ENCODE data around the gene IRAK3. TPM values are rescaled to one million over a fixed set of nuclear protein-coding genes. Genes with fewer than 3 reads are reported as not detected.

The IRAK3 gene
- total RNA-seq, 1 donor from 2014 or later = 4.9 TPM

DNA sequence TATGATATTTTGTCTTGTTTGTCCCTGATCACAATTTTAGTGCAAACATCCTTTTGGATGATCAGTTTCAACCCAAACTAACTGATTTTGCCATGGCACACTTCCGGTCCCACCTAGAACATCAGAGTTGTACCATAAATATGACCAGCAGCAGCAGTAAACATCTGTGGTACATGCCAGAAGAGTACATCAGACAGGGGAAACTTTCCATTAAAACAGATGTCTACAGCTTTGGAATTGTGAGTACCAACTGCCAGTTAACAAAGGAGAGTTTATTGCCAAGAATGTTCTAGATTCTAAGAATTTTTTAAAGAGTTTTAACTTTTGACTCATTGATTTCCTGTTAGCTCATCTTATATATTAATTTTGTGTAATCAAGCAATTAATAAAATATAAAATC is 55.4 kb downstream of the IRAK3 start:
- DNase-seq (ENCODE audit: low spot score) = no peak
- Mint-ChIP-seq H3K36me3 (ENCODE audit: low read depth, unreplicated experiment) (peaks cover 5% of the 10 kb centered on the region), H3K4me1 (ENCODE audit: unreplicated experiment) (no peaks in the 10 kb centered on the region), H3K27me3 (ENCODE audit: unreplicated experiment) (no peaks in the 10 kb centered on the region), H3K9me3 (ENCODE audit: unreplicated experiment) (no peaks in the 10 kb centered on the region), H3K4me3 (ENCODE audit: unreplicated experiment) (no peak overlapping the region), H3K27ac (ENCODE audit: unreplicated experiment) (no peak overlapping the region)
- TF ChIP-seq, protein P1, sequence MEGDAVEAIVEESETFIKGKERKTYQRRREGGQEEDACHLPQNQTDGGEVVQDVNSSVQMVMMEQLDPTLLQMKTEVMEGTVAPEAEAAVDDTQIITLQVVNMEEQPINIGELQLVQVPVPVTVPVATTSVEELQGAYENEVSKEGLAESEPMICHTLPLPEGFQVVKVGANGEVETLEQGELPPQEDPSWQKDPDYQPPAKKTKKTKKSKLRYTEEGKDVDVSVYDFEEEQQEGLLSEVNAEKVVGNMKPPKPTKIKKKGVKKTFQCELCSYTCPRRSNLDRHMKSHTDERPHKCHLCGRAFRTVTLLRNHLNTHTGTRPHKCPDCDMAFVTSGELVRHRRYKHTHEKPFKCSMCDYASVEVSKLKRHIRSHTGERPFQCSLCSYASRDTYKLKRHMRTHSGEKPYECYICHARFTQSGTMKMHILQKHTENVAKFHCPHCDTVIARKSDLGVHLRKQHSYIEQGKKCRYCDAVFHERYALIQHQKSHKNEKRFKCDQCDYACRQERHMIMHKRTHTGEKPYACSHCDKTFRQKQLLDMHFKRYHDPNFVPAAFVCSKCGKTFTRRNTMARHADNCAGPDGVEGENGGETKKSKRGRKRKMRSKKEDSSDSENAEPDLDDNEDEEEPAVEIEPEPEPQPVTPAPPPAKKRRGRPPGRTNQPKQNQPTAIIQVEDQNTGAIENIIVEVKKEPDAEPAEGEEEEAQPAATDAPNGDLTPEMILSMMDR (IDR thresholded peaks at IDR 0.05; ENCODE audit: unreplicated experiment) = no peak

DNA sequence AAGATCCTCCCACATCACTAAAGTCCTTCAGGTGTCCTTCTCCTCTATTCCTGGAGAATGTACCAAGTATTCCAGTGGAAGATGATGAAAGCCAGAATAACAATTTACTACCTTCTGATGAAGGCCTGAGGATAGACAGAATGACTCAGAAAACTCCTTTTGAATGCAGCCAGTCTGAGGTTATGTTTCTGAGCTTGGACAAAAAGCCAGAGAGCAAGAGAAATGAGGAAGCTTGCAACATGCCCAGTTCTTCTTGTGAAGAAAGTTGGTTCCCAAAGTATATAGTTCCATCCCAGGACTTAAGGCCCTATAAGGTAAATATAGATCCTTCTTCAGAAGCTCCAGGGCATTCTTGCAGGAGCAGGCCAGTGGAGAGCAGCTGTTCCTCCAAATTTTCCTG is 58.7 kb downstream of the IRAK3 start:
- Mint-ChIP-seq H3K36me3 (ENCODE audit: low read depth, unreplicated experiment) (peaks cover 9% of the 10 kb centered on the region), H3K4me1 (ENCODE audit: unreplicated experiment) (no peaks in the 10 kb centered on the region), H3K4me3 (ENCODE audit: unreplicated experiment) (no peak overlapping the region), H3K27ac (ENCODE audit: unreplicated experiment) (no peak overlapping the region), H3K9me3 (ENCODE audit: unreplicated experiment) (no peaks in the 10 kb centered on the region), H3K27me3 (ENCODE audit: unreplicated experiment) (no peaks in the 10 kb centered on the region)
- TF ChIP-seq, protein P1 (IDR thresholded peaks at IDR 0.05; ENCODE audit: unreplicated experiment) = no peak
- no peak for DNase-seq (ENCODE audit: low spot score)

DNA sequence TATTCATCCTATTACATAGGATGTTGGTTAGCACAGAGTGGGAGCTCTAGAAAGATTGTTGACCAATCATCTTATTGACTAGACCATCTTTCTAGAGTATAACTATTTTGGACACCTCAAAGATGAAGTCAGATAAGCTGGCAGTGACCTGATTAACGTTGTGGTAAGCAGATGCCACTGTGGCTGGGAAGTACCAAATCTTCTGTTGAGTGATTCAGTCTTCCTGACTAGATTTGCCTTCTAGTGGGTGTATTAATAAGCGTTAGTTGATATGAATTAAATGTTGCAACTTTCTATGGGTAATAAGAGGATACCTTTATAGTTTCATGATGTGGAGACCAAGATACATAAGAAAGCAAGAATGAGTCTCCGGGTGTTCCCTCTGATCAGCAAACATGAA is 62.0 kb downstream of the IRAK3 start:
- Mint-ChIP-seq H3K9me3 (ENCODE audit: unreplicated experiment) (no peaks in the 10 kb centered on the region), H3K27me3 (ENCODE audit: unreplicated experiment) (no peaks in the 10 kb centered on the region), H3K27ac (ENCODE audit: unreplicated experiment) (no peak overlapping the region), H3K4me1 (ENCODE audit: unreplicated experiment) (no peaks in the 10 kb centered on the region), H3K4me3 (ENCODE audit: unreplicated experiment) (no peak overlapping the region), H3K36me3 (ENCODE audit: low read depth, unreplicated experiment) (peaks cover 5% of the 10 kb centered on the region)
- TF ChIP-seq, protein P1 (IDR thresholded peaks at IDR 0.05; ENCODE audit: unreplicated experiment) = no peak
- DNase-seq (ENCODE audit: low spot score) = no peak

DNA sequence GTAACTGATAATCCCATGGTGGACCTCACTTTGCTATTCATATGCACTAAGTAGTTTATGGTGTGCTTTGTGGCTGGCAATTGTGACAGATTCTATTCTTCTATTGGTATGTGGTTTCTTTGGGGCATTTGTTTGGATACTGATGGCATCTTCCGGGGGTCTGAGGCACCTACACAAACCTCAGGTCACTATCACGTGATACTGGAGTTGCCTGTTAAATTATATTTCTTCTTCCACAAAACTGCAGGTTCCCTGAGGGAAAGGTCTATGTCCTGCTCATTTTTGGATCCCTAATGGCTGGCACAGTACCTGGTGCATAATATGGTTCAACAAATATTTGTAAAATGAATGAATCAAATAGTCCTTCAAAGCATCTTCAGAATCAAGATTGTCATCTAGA is 63.8 kb downstream of the IRAK3 start:
- TF ChIP-seq, protein P1 (IDR thresholded peaks at IDR 0.05; ENCODE audit: unreplicated experiment) = no peak
- H3K9me3 Mint-ChIP-seq (ENCODE audit: unreplicated experiment) = no peaks in the 10 kb centered on the region
- DNase-seq (ENCODE audit: low spot score) = no peak
- H3K27ac Mint-ChIP-seq (ENCODE audit: unreplicated experiment) = no peak overlapping the region
- no peaks in the 10 kb centered on the region for H3K4me1 Mint-ChIP-seq (ENCODE audit: unreplicated experiment)
- H3K4me3 Mint-ChIP-seq (ENCODE audit: unreplicated experiment) = no peak overlapping the region
- H3K27me3 Mint-ChIP-seq (ENCODE audit: unreplicated experiment) = no peaks in the 10 kb centered on the region
- H3K36me3 Mint-ChIP-seq (ENCODE audit: low read depth, unreplicated experiment) = peaks cover 4% of the 10 kb centered on the region

DNA sequence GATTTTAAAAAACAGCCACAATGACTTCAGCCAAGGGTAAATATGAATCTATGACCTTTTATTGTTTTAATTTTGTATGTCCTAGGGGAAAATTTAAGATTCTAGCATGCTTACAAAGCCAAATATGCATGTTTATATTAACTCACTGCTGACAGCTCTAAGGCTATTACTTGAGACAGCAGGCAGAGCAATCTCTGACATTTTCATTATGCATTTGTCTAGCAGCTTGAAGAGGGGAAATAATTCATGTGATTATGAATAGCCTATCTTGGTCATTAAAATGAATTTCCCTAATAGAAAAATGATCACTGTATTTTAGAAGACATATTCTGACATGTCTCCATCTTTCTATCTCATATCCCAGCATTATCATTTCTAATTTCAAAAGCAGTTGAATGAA is 66.7 kb downstream of the IRAK3 start:
- no peaks in the 10 kb centered on the region for H3K36me3 Mint-ChIP-seq (ENCODE audit: low read depth, unreplicated experiment)
- TF ChIP-seq, protein P1 (IDR thresholded peaks at IDR 0.05; ENCODE audit: unreplicated experiment) = no peak
- H3K27me3 Mint-ChIP-seq (ENCODE audit: unreplicated experiment) = no peaks in the 10 kb centered on the region

More for the DNA sequence above, 66.7 kb downstream of the IRAK3 start:
- no peak for DNase-seq (ENCODE audit: low spot score)
- peaks cover 10% of the 10 kb centered on the region for H3K4me1 Mint-ChIP-seq (ENCODE audit: unreplicated experiment)
- no peaks in the 10 kb centered on the region for H3K9me3 Mint-ChIP-seq (ENCODE audit: unreplicated experiment)
- no peak overlapping the region for H3K27ac Mint-ChIP-seq (ENCODE audit: unreplicated experiment)
- no peak overlapping the region for H3K4me3 Mint-ChIP-seq (ENCODE audit: unreplicated experiment)
